Gastroesophageal sphincter (tissue), 4 donors: ENCODE measurements around the gene ULK4. TPM values are rescaled to one million over a fixed set of nuclear protein-coding genes. Genes with fewer than 3 reads are reported as not detected.

Experiments used
- ATAC-seq: fragments of 150-250 bp; one replicate; pipeline ENCODE4 v1.9.1; 2016; ENCODE audit warnings: mild to moderate bottlenecking, moderate library complexity
- H3K27ac ChIP-seq, 4 donors: fragments of 200-600 bp; sonication (generic) in 3 of 4; 1 replicate in 3 of 4; 2 replicates in 1 of 4; pipeline ENCODE4 v1.5.1; 2016 to 2019
- H3K27me3 ChIP-seq: fragments of 200-600 bp; sonication (generic); one replicate; pipeline ENCODE4 v1.5.1; 2019
- H3K36me3 ChIP-seq, 2 donors: fragments of 200-600 bp; sonication (generic); one replicate each; pipeline ENCODE4 v1.5.1; 2019; ENCODE audit warnings: control low read depth in 1 of 2
- H3K4me1 ChIP-seq, 3 donors: fragments of 200-600 bp; sonication (generic); 1 replicate in 2 of 3; 2 replicates in 1 of 3; pipeline ENCODE4 v1.5.1; 2016 to 2019; ENCODE audit warnings: control low read depth in 2 of 3
- H3K4me3 ChIP-seq, 2 donors: fragments of 200-600 bp; sonication (generic); one replicate each; pipeline ENCODE4 v1.5.1; 2019; ENCODE audit warnings: mild to moderate bottlenecking in 1 of 2, moderate library complexity in 1 of 2
- H3K9me3 ChIP-seq, 3 donors: fragments of 200-600 bp; sonication (generic); one replicate each; pipeline ENCODE4 v1.5.1; 2017 to 2019; ENCODE audit warnings: control low read depth in 2 of 3
- EP300 ChIP-seq: sonication (generic); formaldehyde crosslinking; IDR thresholded peaks from one replicate; pipeline ENCODE4 v1.6.1; 2017; ENCODE audit warnings: antibody characterized with exemption, mild to moderate bottlenecking
- POLR2A ChIP-seq, 2 donors: fragments of 450-650 bp; IDR thresholded peaks; one replicate each; pipeline ENCODE4 v1.6.1; 2017; ENCODE audit warnings: antibody characterized with exemption in 2 of 2, mild to moderate bottlenecking in 2 of 2, moderate library complexity in 1 of 2
- POLR2AphosphoS5 ChIP-seq: sonication (generic); formaldehyde crosslinking; IDR thresholded peaks from one replicate; pipeline ENCODE4 v1.6.1; 2017; ENCODE audit warnings: antibody characterized with exemption
- WGBS, 2 donors: methylation state at CpG; one replicate each; pipeline ENCODE4 v1.1.5; 2018; ENCODE audit warnings: low coverage in 1 of 2; 5-methylcytosine and 5-hydroxymethylcytosine counted together
- total RNA-seq, 4 donors: library from RNA; depleted of rRNA; stranded (reverse); fragments of >200 nt; gene quantifications; one replicate each; pipeline ENCODE4 v1.1.0, GENCODE V29; 2016
- TF ChIP-seq, protein P1 (sequence below), 4 experiments: fragments of 200-600 bp in 2 of 4; fragments of 450-650 bp in 2 of 4; sonication (generic) in 1 of 4; IDR thresholded peaks; one replicate each; pipeline ENCODE4 v1.5.1; 2017 to 2019; ENCODE audit warnings: antibody characterized with exemption in 4 of 4, mild to moderate bottlenecking in 2 of 4, moderate library complexity in 2 of 4

Gene ULK4
- total RNA-seq, 4 donors from 2014 or later: 3.8 to 15.4 (median 8.8) TPM

GRCh38 chr3:41202834-41203345, 759.0 kb downstream of the ULK4 start:
- no peak for ATAC-seq

DNA sequence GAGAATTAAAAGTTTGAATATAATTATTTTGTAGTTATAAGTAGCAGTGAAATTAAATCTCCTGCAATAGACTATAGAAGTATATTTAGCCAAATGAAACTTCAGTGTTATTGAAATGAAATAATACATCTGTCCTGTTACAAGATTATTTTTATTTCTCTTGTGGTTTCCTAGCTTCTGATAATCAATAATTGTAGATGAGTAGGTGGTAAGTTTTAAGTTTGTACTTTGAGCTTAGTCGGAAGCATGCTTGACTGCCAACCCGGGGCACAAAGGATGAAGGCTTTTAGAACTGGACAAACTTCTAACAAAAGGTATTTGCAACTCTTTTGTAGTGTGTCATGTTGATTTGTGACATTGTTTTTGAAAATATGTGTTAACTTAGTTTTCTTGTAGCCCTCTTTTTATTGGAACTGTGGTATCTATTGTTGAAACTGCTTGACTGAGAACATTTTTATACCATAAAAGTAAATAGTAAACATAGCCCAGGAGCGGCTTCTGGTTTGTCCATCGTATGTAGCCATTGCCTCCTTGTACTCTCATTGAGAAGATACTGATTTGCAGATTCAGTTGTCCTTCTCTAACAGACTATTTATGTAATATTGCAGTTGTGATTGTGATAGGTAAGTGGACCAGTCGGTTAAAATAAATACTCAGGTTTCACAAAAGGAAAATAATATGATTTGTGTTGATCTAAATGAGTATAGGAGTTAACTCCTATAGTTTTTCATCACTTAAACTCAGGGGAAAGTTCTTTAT, 759.6 kb downstream of the ULK4 start:
- 41 to 43% methylated on average over 5 of the region's 5 CpGs for WGBS, 2 donors
- no peaks in the 10 kb centered on the region for H3K36me3 ChIP-seq
- H3K4me3 ChIP-seq: peak overlapping the region in 1 of 2 donors; percentile 97
- no peaks in the 10 kb centered on the region for H3K27me3 ChIP-seq
- H3K4me1 ChIP-seq: peaks cover 13 to 73% (median 21%) of the 10 kb centered on the region in 3 donors
- TF ChIP-seq POLR2A (IDR thresholded peaks at IDR 0.05) (no peak), POLR2AphosphoS5 (no peak)
- ATAC-seq: no peak
- H3K27ac ChIP-seq: peak overlapping the region in 1 of 4 donors; percentile 8
- H3K9me3 ChIP-seq: no peaks in the 10 kb centered on the region

More at GRCh38 chr3:41202834-41203345, 759.0 kb downstream of the ULK4 start:
- TF ChIP-seq EP300: no peak
- TF ChIP-seq, protein P1, sequence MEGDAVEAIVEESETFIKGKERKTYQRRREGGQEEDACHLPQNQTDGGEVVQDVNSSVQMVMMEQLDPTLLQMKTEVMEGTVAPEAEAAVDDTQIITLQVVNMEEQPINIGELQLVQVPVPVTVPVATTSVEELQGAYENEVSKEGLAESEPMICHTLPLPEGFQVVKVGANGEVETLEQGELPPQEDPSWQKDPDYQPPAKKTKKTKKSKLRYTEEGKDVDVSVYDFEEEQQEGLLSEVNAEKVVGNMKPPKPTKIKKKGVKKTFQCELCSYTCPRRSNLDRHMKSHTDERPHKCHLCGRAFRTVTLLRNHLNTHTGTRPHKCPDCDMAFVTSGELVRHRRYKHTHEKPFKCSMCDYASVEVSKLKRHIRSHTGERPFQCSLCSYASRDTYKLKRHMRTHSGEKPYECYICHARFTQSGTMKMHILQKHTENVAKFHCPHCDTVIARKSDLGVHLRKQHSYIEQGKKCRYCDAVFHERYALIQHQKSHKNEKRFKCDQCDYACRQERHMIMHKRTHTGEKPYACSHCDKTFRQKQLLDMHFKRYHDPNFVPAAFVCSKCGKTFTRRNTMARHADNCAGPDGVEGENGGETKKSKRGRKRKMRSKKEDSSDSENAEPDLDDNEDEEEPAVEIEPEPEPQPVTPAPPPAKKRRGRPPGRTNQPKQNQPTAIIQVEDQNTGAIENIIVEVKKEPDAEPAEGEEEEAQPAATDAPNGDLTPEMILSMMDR (IDR thresholded peaks at IDR 0.05): peak in 2 of 4 experiments; percentile 6 to 42
- H3K4me3 ChIP-seq: peak overlapping the region in 1 of 2 donors; percentile 97
- H3K36me3 ChIP-seq: no peaks in the 10 kb centered on the region
- no peaks in the 10 kb centered on the region for H3K27me3 ChIP-seq
- H3K9me3 ChIP-seq: no peaks in the 10 kb centered on the region
- H3K27ac ChIP-seq: no peak overlapping the region
- peaks cover 16 to 79% (median 27%) of the 10 kb centered on the region in 3 donors for H3K4me1 ChIP-seq

DNA sequence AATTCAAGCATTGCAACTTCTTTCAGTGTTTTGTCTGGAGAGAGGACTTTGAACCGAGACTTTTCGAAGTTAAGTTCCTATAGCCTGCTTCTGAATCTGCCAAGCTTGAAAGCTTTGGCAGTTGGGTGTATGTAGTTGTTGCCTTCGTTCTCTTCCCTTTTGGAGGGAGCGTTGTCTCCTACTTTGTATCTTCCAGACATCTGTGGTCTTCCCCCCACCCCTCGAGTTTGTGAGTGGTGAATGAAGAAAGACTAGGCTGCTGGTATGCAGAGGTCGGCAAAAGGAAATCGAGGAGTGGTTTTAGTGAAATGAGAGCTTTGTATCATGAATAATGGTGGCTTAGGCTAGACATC, 761.3 kb downstream of the ULK4 start:
- H3K9me3 ChIP-seq: no peaks in the 10 kb centered on the region
- H3K4me3 ChIP-seq: peak overlapping the region; percentile 54 to 97
- peak overlapping the region; percentile 20 to 99 (median 98) for H3K27ac ChIP-seq
- peaks cover 5 to 57% (median 5%) of the 10 kb centered on the region in 3 donors for H3K4me1 ChIP-seq
- ATAC-seq: no peak
- H3K27me3 ChIP-seq: no peaks in the 10 kb centered on the region
- TF ChIP-seq, protein P1 (IDR thresholded peaks at IDR 0.05): no peak
- no peak for TF ChIP-seq EP300
- peak; percentile 5 for TF ChIP-seq POLR2AphosphoS5
- no peak for TF ChIP-seq POLR2A (IDR thresholded peaks at IDR 0.05)
- WGBS, 2 donors: 0% methylated on average over 4 of the region's 7 CpGs; no CpG with 5 or more reads in 1 of the 2 donors
- no peaks in the 10 kb centered on the region for H3K36me3 ChIP-seq

GRCh38 chr3:41199866-41200668, 761.8 kb downstream of the ULK4 start:
- Histone ChIP-seq H3K9me3 (no peaks in the 10 kb centered on the region), H3K27ac (peak overlapping the region; percentile 72 to 99 (median 98)), H3K4me1 (peaks cover 0 to 51% (median 5%) of the 10 kb centered on the region in 3 donors), H3K4me3 (peak overlapping the region; percentile 54 to 97), H3K27me3 (no peaks in the 10 kb centered on the region), H3K36me3 (no peaks in the 10 kb centered on the region)
- 0 to 1% methylated on average over 12 of the region's 40 CpGs for WGBS, 2 donors
- peak; percentile 3 for TF ChIP-seq POLR2AphosphoS5
- TF ChIP-seq, protein P1 (IDR thresholded peaks at IDR 0.05): no peak
- no peak for TF ChIP-seq EP300
- no peak for TF ChIP-seq POLR2A (IDR thresholded peaks at IDR 0.05)
- no peak for ATAC-seq
